AG20443 (cell line): ENCODE results near the gene RNF26.
A peak's percentile ranks its signal among the peaks of the same experiment; 100 is the strongest.

ENCODE experiments used
- DNase-seq: peaks from one replicate; pipeline ENCODE4 v3.0.0; 2012; ENCODE audit warnings: low spot score, mixed read lengths

RNF26 gene

GRCh38 chr11:119334174-119334930 is at the start of gene RNF26:
Gene RNF26, plus strand, starts transcription at chr11:119334527. Its CDS starts 596 bp downstream, at chr11:119335123.
- DNase-seq = peak; percentile 98

- DNase-seq = no peak
Observed at GRCh38 chr11:119285431-119285830, 48.9 kb upstream of the RNF26 start.

GRCh38 chr11:119288219-119288618 is 46.1 kb upstream of the RNF26 start:
- no peak for DNase-seq

- DNase-seq = no peak
Observed at GRCh38 chr11:119290894-119291497, 43.3 kb upstream of the RNF26 start.

- no peak for DNase-seq
Observed at GRCh38 chr11:119293461-119293860, 40.9 kb upstream of the RNF26 start.

GRCh38 chr11:119295178-119295577 is 39.1 kb upstream of the RNF26 start:
- no peak for DNase-seq

GRCh38 chr11:119297938-119298337 is 36.4 kb upstream of the RNF26 start:
- DNase-seq = no peak

GRCh38 chr11:119298726-119299125 is 35.6 kb upstream of the RNF26 start:
- no peak for DNase-seq

- no peak for DNase-seq
Observed at GRCh38 chr11:119299416-119299815, 34.9 kb upstream of the RNF26 start.

GRCh38 chr11:119300198-119300964 is 33.9 kb upstream of the RNF26 start:
- no peak for DNase-seq

- no peak for DNase-seq
Observed at GRCh38 chr11:119303227-119303718, 31.1 kb upstream of the RNF26 start.

- no peak for DNase-seq
Observed at GRCh38 chr11:119305556-119306372, 28.6 kb upstream of the RNF26 start.

GRCh38 chr11:119306373-119306890 is 27.9 kb upstream of the RNF26 start:
- no peak for DNase-seq

- DNase-seq = no peak
Observed at GRCh38 chr11:119307219-119307618, 27.1 kb upstream of the RNF26 start.

- DNase-seq = no peak
Observed at GRCh38 chr11:119307974-119308373, 26.4 kb upstream of the RNF26 start.

GRCh38 chr11:119309411-119309810 is 24.9 kb upstream of the RNF26 start:
- DNase-seq = no peak

GRCh38 chr11:119309953-119310681 is 24.2 kb upstream of the RNF26 start:
- DNase-seq = no peak

GRCh38 chr11:119310682-119311052 is 23.7 kb upstream of the RNF26 start:
- DNase-seq = no peak

- no peak for DNase-seq
Observed at GRCh38 chr11:119314726-119315125, 19.6 kb upstream of the RNF26 start.

GRCh38 chr11:119315131-119316015 is 19.0 kb upstream of the RNF26 start:
- DNase-seq = peak; percentile 51
